HG03442 (cell line): ENCODE data around the gene BSG.
"Not testable (repeated sequence)": the region's sequence is repeated elsewhere in the genome, so short reads cannot be mapped to it uniquely, and the experiment has no call there.

Experiments used
- ATAC-seq: cut with Tn5 transposase; IDR thresholded peaks from one replicate; pipeline ENCODE4 v1.9.1; 2021; ENCODE audit warnings: mild to moderate bottlenecking, moderate library complexity; ENCODE audit not compliant: unreplicated experiment

The BSG gene

DNA sequence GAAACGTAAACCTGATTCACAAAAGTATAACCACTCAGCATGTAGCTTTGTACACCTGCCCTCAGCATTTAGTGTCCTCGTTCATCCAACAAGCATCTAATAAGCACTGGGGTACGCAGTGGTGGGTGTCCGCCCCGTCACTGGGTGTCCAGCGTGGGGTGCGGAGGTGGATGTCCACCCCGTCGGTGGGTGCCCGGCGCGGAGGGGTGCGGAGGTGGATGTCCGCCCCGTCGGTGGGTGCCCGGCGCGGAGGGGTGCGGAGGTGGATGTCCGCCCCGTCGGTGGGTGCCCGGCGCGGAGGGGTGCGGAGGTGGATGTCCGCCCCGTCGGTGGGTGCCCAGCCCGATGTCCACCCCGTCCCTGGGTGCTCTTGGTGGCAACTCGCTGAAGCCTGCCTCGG, 12.8 kb downstream of the BSG start:
- not testable (repeated sequence) for ATAC-seq

- ATAC-seq: no peak
Measured at GRCh38 chr19:585551-586110, 13.2 kb downstream of the BSG start.

- ATAC-seq: no peak
Measured at GRCh38 chr19:588093-588740, 15.8 kb downstream of the BSG start.

DNA sequence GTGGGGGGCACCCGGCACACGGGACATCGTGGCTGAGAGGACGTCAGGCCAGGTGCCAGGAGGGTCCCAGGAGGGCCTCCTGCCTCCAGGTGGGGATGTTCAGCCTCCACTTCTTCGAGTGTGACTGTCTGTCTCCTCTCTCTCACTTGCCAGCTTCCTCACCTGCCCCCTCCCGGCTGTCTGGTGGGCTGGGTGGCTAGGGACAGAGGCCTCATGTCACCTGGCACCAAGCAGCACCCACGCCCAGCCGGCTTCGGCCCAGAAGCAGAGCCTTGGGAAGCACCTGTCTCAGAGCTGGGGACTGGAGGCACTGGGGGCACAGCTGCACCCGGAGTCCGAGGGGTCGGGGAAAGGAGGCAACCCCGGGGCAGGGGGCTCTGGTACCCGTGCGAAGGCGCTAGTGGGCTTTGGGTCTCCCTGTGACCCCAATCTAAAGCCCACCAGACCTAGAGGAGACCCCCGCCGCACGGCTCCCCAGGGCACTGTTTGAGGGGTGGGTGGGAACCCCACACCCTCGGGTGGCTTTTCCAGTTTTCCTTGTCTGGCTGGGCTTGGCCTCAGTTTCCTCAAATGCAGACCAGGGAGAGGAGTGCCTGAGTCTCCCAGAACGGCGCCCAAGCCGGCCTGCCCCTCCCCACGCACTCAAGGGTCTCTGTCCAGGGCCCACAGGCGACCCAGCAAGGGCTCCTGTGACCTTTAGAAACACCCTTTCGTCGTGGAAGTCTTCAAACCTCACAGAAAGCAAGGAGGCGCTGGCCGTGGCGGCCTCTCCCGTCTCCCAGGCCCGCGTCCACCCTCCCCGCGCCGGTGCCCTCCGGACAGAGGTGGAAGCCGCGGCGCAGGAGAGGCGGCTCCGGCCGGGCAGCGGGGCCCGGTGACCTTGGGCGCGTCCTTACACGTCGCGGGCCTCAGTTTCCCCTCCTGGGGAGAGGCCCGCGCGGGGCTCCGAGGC, 16.6 kb downstream of the BSG start:
- no peak for ATAC-seq

GRCh38 chr19:589693-590395, 17.4 kb downstream of the BSG start, which contains the start of gene HCN2:
HCN2 (plus strand) TSS chr19:589881; CDS start chr19:589946, 65 bp downstream.
- no peak for ATAC-seq

DNA sequence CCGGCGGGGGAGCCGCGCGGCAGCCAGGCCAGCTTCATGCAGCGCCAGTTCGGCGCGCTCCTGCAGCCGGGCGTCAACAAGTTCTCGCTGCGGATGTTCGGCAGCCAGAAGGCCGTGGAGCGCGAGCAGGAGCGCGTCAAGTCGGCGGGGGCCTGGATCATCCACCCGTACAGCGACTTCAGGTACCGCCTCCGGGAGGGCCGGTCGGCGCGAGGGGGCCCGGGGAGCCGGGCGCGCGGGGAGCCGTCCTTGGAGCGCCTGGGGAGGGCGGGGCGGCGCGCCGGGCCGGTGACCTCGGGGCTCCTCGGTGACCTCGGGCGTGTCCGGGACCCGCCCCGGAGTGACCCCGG, 18.0 kb downstream of the BSG start:
- no peak for ATAC-seq

DNA sequence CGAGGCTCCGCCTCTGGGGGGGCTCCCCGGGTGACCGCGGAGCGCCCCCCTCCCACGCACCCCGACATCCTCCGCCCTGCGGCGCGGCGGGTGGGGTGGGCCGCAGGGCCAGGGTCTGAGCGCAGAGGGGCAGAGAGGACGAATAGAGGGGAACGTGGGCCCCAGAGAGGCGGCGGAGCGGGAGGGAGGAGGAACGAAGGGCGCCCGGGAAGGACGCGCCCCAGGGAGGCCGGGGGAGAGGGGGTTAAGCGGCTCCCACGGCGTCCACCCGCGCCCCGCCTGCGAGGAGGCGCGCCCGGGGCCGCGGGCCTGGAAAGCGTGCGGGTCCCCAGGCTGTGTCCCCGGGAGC, 18.3 kb downstream of the BSG start:
- no peak for ATAC-seq

GRCh38 chr19:591099-591958, 18.9 kb downstream of the BSG start:
- ATAC-seq: no peak

GRCh38 chr19:592101-592500, 19.7 kb downstream of the BSG start:
- ATAC-seq: no peak

- no peak for ATAC-seq
Measured at GRCh38 chr19:593055-593454, 20.7 kb downstream of the BSG start.

GRCh38 chr19:593505-593904, 21.1 kb downstream of the BSG start:
- no peak for ATAC-seq

DNA sequence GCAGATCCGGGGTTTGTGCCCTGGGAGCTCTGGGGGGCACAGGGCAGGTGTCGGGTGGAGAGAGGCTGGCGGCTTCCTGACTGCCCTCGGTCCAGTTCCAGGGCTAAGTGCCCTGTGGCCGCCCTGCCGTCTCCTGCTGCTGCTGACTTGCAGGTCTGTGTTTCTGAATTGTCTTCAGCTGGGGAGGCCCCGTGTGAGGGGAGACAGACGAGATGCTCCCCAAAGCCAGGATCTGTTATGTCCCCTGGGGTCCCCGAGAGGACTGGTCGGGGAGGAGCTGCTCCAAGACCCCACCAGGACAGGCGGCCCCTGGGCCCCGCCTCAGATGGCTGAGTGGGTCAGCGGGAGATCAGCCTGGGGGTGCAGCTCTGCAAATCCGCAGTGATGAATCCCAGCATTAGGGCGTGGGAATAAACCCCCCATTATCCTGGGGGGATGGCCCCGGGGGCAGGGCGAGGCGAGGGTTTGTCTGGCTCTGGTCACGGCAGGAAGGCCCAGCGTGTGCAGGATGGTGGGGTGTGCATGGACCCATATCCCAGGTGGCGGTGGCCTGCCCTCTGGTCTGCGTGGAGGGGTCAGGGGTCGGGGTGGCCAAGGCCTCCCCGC, 22.0 kb downstream of the BSG start:
- ATAC-seq: no peak

- ATAC-seq: no peak
Measured at GRCh38 chr19:595326-596262, 23.2 kb downstream of the BSG start.

GRCh38 chr19:596263-596655, 23.9 kb downstream of the BSG start:
- no peak for ATAC-seq

GRCh38 chr19:597406-598315, 25.3 kb downstream of the BSG start:
- no peak for ATAC-seq

GRCh38 chr19:601310-601709, 28.9 kb downstream of the BSG start:
- no peak for ATAC-seq

- ATAC-seq: no peak
Measured at GRCh38 chr19:601790-602189, 29.4 kb downstream of the BSG start.
